ENCODE data around the gene PRDM13. TPM values are rescaled to one million over a fixed set of nuclear protein-coding genes. Genes with fewer than 3 reads are reported as not detected.
A peak's percentile ranks its signal among the peaks of the same experiment; 100 is the strongest.

Gene PRDM13
- total and polyA plus RNA-seq, 2 of the 8 experiments (the other 6 are each of a cell fraction or from before 2014, with no cell fraction given), result 0.05 to 0.09 TPM

- TF ChIP-seq CHD7 (IDR thresholded peaks at IDR 0.05; ENCODE audit: insufficient replicate concordance, low read length), result no peak
- peak; percentile 77 for TF ChIP-seq CTBP2 (IDR thresholded peaks at IDR 0.05; ENCODE audit: borderline replicate concordance, insufficient read depth, insufficient read length, low read length)
- TF ChIP-seq PHF8 (conservative IDR thresholded peaks at IDR 0.05; ENCODE audit: low read depth, low read length), result no peak
- no peak for TF ChIP-seq HDAC2 (IDR thresholded peaks at IDR 0.05; ENCODE audit: borderline replicate concordance in 1 of 2, low read depth in 2 of 2, low read length in 2 of 2)
- TF ChIP-seq EZH2 (IDR thresholded peaks at IDR 0.05; ENCODE audit: low read depth, low read length, severe bottlenecking), result peak; percentile 97
- no peak for TF ChIP-seq CHD2 (IDR thresholded peaks at IDR 0.05; ENCODE audit: low read length)
- no peak for TF ChIP-seq TEAD4 (IDR thresholded peaks at IDR 0.05; ENCODE audit: low read depth, low read length)
- no peak for TF ChIP-seq POLR2AphosphoS5 (IDR thresholded peaks at IDR 0.05; ENCODE audit: low read depth, low read length)
- TF ChIP-seq CREB1 (IDR thresholded peaks at IDR 0.05), result no peak
Observed at GRCh38 chr6:99590728-99591672, 15.6 kb upstream of the PRDM13 start (continued).
